ENCODE results near the gene FOCAD.

FOCAD gene

GRCh38 chr9:20783057-20784038 lies 99.3 kb downstream of the FOCAD start:
- 0 out of 2 replicates have a peak, but pooled peaks cover 3% of the 10 kb centered on the region for H3K36me3 ChIP-seq
- H3K27ac ChIP-seq = no peak overlapping the region
- no peak overlapping the region for H3K4me2 ChIP-seq
- no peaks in the 10 kb centered on the region for H3K9me3 ChIP-seq
- no peak overlapping the region for H3K9ac ChIP-seq
- H3K4me3 ChIP-seq = no peak overlapping the region
- H4K20me1 ChIP-seq = no peaks in the 10 kb centered on the region
- no peak for TF ChIP-seq Cebpa-rat (IDR thresholded peaks at IDR 0.05)
- H3K4me1 ChIP-seq = no peaks in the 10 kb centered on the region
- H3K27me3 ChIP-seq = no peaks in the 10 kb centered on the region

GRCh38 chr9:20784196-20784595 lies 100.1 kb downstream of the FOCAD start:
- no peak for TF ChIP-seq Cebpa-rat (IDR thresholded peaks at IDR 0.05)
- H3K4me1 ChIP-seq = no peaks in the 10 kb centered on the region
- no peak overlapping the region for H3K4me3 ChIP-seq
- H3K27ac ChIP-seq = no peak overlapping the region
- no peak overlapping the region for H3K4me2 ChIP-seq
- H3K36me3 ChIP-seq = 0 out of 2 replicates have a peak, but pooled peaks cover 3% of the 10 kb centered on the region
- no peaks in the 10 kb centered on the region for H3K27me3 ChIP-seq
- H3K9me3 ChIP-seq = no peaks in the 10 kb centered on the region
- no peaks in the 10 kb centered on the region for H4K20me1 ChIP-seq
- H3K9ac ChIP-seq = no peak overlapping the region

GRCh38 chr9:20786807-20787206 lies 102.7 kb downstream of the FOCAD start:
- H3K4me3 ChIP-seq = no peak overlapping the region
- no peaks in the 10 kb centered on the region for H3K4me1 ChIP-seq
- H3K9ac ChIP-seq = no peak overlapping the region
- no peaks in the 10 kb centered on the region for H3K9me3 ChIP-seq
- H3K36me3 ChIP-seq = 0 out of 2 replicates have a peak, but pooled peaks cover 3% of the 10 kb centered on the region
- H3K27me3 ChIP-seq = no peaks in the 10 kb centered on the region
- TF ChIP-seq Cebpa-rat (IDR thresholded peaks at IDR 0.05) = no peak
- H3K4me2 ChIP-seq = no peak overlapping the region
- no peak overlapping the region for H3K27ac ChIP-seq
- no peaks in the 10 kb centered on the region for H4K20me1 ChIP-seq

GRCh38 chr9:20788526-20789451 lies 104.7 kb downstream of the FOCAD start:
- Histone ChIP-seq H3K27ac (no peak overlapping the region), H3K4me1 (no peaks in the 10 kb centered on the region), H3K4me3 (no peak overlapping the region), H4K20me1 (no peaks in the 10 kb centered on the region), H3K36me3 (0 out of 2 replicates have a peak, but pooled peaks cover 6% of the 10 kb centered on the region), H3K9me3 (no peaks in the 10 kb centered on the region), H3K4me2 (no peak overlapping the region), H3K9ac (no peak overlapping the region), H3K27me3 (no peaks in the 10 kb centered on the region)
- TF ChIP-seq Cebpa-rat (IDR thresholded peaks at IDR 0.05) = no peak

- H3K27me3 ChIP-seq = no peaks in the 10 kb centered on the region
- TF ChIP-seq Cebpa-rat (IDR thresholded peaks at IDR 0.05) = no peak
- no peaks in the 10 kb centered on the region for H3K4me1 ChIP-seq
- H3K36me3 ChIP-seq = 0 out of 2 replicates have a peak, but pooled peaks cover 4% of the 10 kb centered on the region
- H3K4me2 ChIP-seq = no peak overlapping the region
- no peaks in the 10 kb centered on the region for H3K9me3 ChIP-seq
- H3K9ac ChIP-seq = no peak overlapping the region
- no peaks in the 10 kb centered on the region for H4K20me1 ChIP-seq
- H3K4me3 ChIP-seq = no peak overlapping the region
- H3K27ac ChIP-seq = no peak overlapping the region
These were observed 106.7 kb downstream of the FOCAD start for GRCh38 chr9:20790721-20791120.

GRCh38 chr9:20791682-20792081 lies 107.6 kb downstream of the FOCAD start:
- no peak overlapping the region for H3K4me3 ChIP-seq
- no peaks in the 10 kb centered on the region for H4K20me1 ChIP-seq

GRCh38 chr9:20804489-20805250 lies 120.6 kb downstream of the FOCAD start:
- no peaks in the 10 kb centered on the region for H4K20me1 ChIP-seq
- H3K4me2 ChIP-seq = no peak overlapping the region
- H3K27ac ChIP-seq = no peak overlapping the region
- no peak overlapping the region for H3K9ac ChIP-seq
- no peaks in the 10 kb centered on the region for H3K4me1 ChIP-seq
- no peaks in the 10 kb centered on the region for H3K9me3 ChIP-seq
- H3K36me3 ChIP-seq = no peaks in the 10 kb centered on the region
- H3K4me3 ChIP-seq = no peak overlapping the region
- no peak for TF ChIP-seq Cebpa-rat (IDR thresholded peaks at IDR 0.05)
- H3K27me3 ChIP-seq = no peaks in the 10 kb centered on the region

More at GRCh38 chr9:20791682-20792081, 107.6 kb downstream of the FOCAD start:
- no peak for TF ChIP-seq Cebpa-rat (IDR thresholded peaks at IDR 0.05)
- H3K27me3 ChIP-seq = no peaks in the 10 kb centered on the region
- no peak overlapping the region for H3K27ac ChIP-seq
- H3K4me1 ChIP-seq = no peaks in the 10 kb centered on the region
- 0 out of 2 replicates have a peak, but pooled peaks cover 4% of the 10 kb centered on the region for H3K36me3 ChIP-seq
- no peaks in the 10 kb centered on the region for H3K9me3 ChIP-seq
- H3K4me2 ChIP-seq = no peak overlapping the region
- no peak overlapping the region for H3K9ac ChIP-seq

GRCh38 chr9:20805766-20806165 lies 121.7 kb downstream of the FOCAD start:
- no peak for TF ChIP-seq Cebpa-rat (IDR thresholded peaks at IDR 0.05)
- Histone ChIP-seq H3K4me1 (no peaks in the 10 kb centered on the region), H3K9ac (no peak overlapping the region), H3K36me3 (no peaks in the 10 kb centered on the region), H3K4me3 (no peak overlapping the region), H3K4me2 (no peak overlapping the region), H3K9me3 (no peaks in the 10 kb centered on the region), H3K27ac (no peak overlapping the region), H3K27me3 (no peaks in the 10 kb centered on the region), H4K20me1 (no peaks in the 10 kb centered on the region)

GRCh38 chr9:20808002-20808401 lies 123.9 kb downstream of the FOCAD start:
- Histone ChIP-seq H3K4me1 (no peaks in the 10 kb centered on the region), H4K20me1 (no peaks in the 10 kb centered on the region), H3K4me2 (no peak overlapping the region), H3K9ac (no peak overlapping the region), H3K9me3 (no peaks in the 10 kb centered on the region), H3K36me3 (no peaks in the 10 kb centered on the region), H3K4me3 (no peak overlapping the region), H3K27ac (no peak overlapping the region), H3K27me3 (no peaks in the 10 kb centered on the region)
- TF ChIP-seq Cebpa-rat (IDR thresholded peaks at IDR 0.05) = no peak
